ENCODE results near the gene RHOG. TPM values are rescaled to one million over a fixed set of nuclear protein-coding genes. Genes with fewer than 3 reads are reported as not detected.
A peak's percentile ranks its signal among the peaks of the same experiment; 100 is the strongest.

RHOG gene
- total RNA-seq, 1 experiment from 2014 or later = 26.4 TPM

DNA sequence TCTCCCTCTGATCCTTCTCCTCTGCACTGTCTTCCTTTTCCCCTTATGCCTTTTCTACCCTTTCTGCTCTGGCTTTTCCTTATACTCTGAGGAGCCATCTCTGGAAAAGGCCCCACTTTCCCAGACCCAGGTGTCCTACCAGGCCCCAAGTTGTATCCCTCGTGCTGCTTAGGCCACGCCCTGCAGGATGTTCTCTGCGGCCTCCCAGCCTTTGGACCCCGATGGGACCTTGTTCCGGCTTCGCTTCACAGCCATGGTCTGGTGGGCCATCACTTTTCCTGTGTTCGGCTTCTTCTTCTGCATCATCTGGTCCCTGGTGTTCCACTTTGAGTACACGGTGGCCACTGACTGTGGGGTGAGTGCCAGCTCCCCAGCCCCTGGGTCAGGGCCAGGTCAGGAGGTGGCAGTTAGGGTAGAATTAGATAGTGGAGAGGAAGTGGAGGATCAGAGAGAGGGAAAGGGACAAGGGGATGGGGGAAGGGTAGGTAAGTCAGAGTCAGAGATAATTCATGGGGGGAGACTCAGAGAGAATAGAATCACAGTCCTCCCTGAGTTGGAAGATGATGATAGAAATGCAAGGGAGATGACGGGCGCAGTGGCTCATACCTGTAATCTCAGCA lies 23.5 kb downstream of the RHOG start:
- H3K27ac Mint-ChIP-seq = peak overlapping the region in 1 of 3 experiments; percentile 57; a peak in 1 of 7 replicates
- H3T11ph ChIP-seq (ENCODE audit: low read length) = no peak overlapping the region
- H3K79me1 ChIP-seq (ENCODE audit: insufficient read depth, low read depth, low read length, poor library complexity, severe bottlenecking) = no peaks in the 10 kb centered on the region
- no peak overlapping the region for H4K8ac ChIP-seq (replicated peaks; ENCODE audit: insufficient read length, low read depth, low read length)
- H3K23me2 ChIP-seq (ENCODE audit: insufficient read length, low read depth, low read length, poor library complexity, severe bottlenecking) = no peaks in the 10 kb centered on the region
- no peaks in the 10 kb centered on the region for H3K9me3 ChIP-seq (ENCODE audit: control insufficient read depth, low read depth, low read length)
- H3K27ac ChIP-seq (ENCODE audit: insufficient read length, low read depth, low read length) = no peak overlapping the region
- H2BK20ac ChIP-seq (ENCODE audit: low read depth, low read length, poor library complexity, severe bottlenecking) = no peak overlapping the region
- H4K5ac ChIP-seq (ENCODE audit: insufficient read length, low read depth, low read length) = no peak overlapping the region
- H2BK5ac ChIP-seq (ENCODE audit: insufficient read length, low read length) = no peak overlapping the region
- H3K9me3 Mint-ChIP-seq = no peaks in the 10 kb centered on the region
- H3K56ac ChIP-seq (ENCODE audit: insufficient read length, low read depth, low read length) = no peak overlapping the region
- no peak overlapping the region for H3K4me2 ChIP-seq (ENCODE audit: insufficient read depth, insufficient read length, low read length)
- H2BK12ac ChIP-seq (ENCODE audit: insufficient read length, low read depth, low read length) = no peak overlapping the region
- H2BK15ac ChIP-seq (ENCODE audit: low read depth, low read length) = no peak overlapping the region
- no peak for DNase-seq
- no peaks in the 10 kb centered on the region for H3K79me2 ChIP-seq (ENCODE audit: insufficient read depth, low read length)
- H4K91ac ChIP-seq (ENCODE audit: insufficient read length, low read depth, low read length) = no peak overlapping the region
- H4K20me1 ChIP-seq (ENCODE audit: control insufficient read depth, insufficient read depth, insufficient read length) = no peaks in the 10 kb centered on the region
- H3K27me3 ChIP-seq (ENCODE audit: insufficient read depth, low read length) = no peaks in the 10 kb centered on the region
- H3K4me3 Mint-ChIP-seq = no peak overlapping the region; a peak in 1 of 5 replicates
- no CpG with 5 or more reads among the region's 10 CpGs for WGBS (ENCODE audit: extremely low coverage, insufficient read length, low lambda C conversion rate)
- no peaks in the 10 kb centered on the region for H3K27me3 Mint-ChIP-seq (ENCODE audit: low read depth)
- no peak overlapping the region for H3K14ac ChIP-seq (ENCODE audit: insufficient read depth, low read length)
- peaks cover 3% of the 10 kb centered on the region; the same call in 1 of the 2 replicates for H3K4me1 ChIP-seq (ENCODE audit: insufficient read depth, low read length)
- H3K4ac ChIP-seq (ENCODE audit: low read depth, low read length) = no peak overlapping the region
- peaks cover 12 to 15% of the 10 kb centered on the region in 2 experiments for H3K4me1 Mint-ChIP-seq
- no peak overlapping the region for H2AK5ac ChIP-seq (ENCODE audit: insufficient read length, low read length)
- no peak overlapping the region for H3K23ac ChIP-seq (ENCODE audit: insufficient read length, low read depth, low read length)
- TF ChIP-seq CTCF (conservative IDR thresholded peaks at IDR 0.05) = no peak
- peaks cover 0 to 9% (median 3%) of the 10 kb centered on the region in 3 experiments; a peak in 2 of 7 replicates for H3K36me3 Mint-ChIP-seq (ENCODE audit: insufficient read depth in 1 of 3, low read depth in 3 of 3)
- no peak overlapping the region for H3K18ac ChIP-seq (ENCODE audit: insufficient read length, low read depth, low read length)
- no peak overlapping the region for H3K9ac ChIP-seq (ENCODE audit: extremely low read depth, insufficient read length, low read length)
- H2AFZ ChIP-seq (ENCODE audit: low read length) = no peak overlapping the region
- H2BK120ac ChIP-seq (ENCODE audit: low read depth, low read length, poor library complexity, severe bottlenecking) = no peak overlapping the region

Data from H9 (cell line).